GM13977 (cell line): Measurements from ENCODE around the gene BSG.
"Not testable (repeated sequence)": the region's sequence is repeated elsewhere in the genome, so short reads cannot be mapped to it uniquely, and the experiment has no call there.

Source experiments
- DNase-seq: peaks from one replicate; pipeline ENCODE4 v3.0.0; 2012; ENCODE audit warnings: low spot score
- in situ Hi-C: fragments of 300-500 bp; cut with MboI; formaldehyde crosslinking; loops from one replicate; pipeline ENCODE4 v1.12.0; 2022; ENCODE audit warnings: low sequenced_read_pairs, low pct_unique_long_range_greater_than_20kb, mixed read lengths, inconsistent platforms; ENCODE audit not compliant: unreplicated experiment
- TF ChIP-seq, protein P1 (sequence below): IDR thresholded peaks from 2 replicates; pipeline ENCODE4 v1.5.1; 2012; ENCODE audit warnings: mild to moderate bottlenecking, control low read depth; ENCODE audit not compliant: insufficient read depth; ENCODE audit errors: extremely low read depth, missing control alignments

Gene BSG

DNA sequence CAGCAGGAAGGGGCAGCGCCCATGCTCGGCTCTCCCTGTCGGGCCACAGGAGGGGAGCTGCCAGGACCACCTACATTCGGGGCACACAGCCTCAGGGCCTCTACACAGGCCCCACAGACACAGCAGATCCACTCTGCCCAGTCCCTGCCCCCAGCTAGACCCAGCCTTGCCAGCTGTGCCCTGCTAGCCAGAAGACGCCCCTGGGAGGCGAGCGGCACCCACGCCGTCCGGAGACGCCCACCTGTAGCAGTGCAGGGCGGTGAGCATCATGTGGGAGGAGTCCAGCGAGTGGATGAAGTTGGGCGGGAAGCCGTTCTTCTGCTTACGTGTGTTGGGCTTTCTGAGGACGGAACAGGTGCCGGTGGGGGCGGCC is 45.8 kb downstream of the BSG start:
- no peak for DNase-seq
- in situ Hi-C loops, result no loop called here
- TF ChIP-seq, protein P1, sequence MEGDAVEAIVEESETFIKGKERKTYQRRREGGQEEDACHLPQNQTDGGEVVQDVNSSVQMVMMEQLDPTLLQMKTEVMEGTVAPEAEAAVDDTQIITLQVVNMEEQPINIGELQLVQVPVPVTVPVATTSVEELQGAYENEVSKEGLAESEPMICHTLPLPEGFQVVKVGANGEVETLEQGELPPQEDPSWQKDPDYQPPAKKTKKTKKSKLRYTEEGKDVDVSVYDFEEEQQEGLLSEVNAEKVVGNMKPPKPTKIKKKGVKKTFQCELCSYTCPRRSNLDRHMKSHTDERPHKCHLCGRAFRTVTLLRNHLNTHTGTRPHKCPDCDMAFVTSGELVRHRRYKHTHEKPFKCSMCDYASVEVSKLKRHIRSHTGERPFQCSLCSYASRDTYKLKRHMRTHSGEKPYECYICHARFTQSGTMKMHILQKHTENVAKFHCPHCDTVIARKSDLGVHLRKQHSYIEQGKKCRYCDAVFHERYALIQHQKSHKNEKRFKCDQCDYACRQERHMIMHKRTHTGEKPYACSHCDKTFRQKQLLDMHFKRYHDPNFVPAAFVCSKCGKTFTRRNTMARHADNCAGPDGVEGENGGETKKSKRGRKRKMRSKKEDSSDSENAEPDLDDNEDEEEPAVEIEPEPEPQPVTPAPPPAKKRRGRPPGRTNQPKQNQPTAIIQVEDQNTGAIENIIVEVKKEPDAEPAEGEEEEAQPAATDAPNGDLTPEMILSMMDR, result no peak

DNA sequence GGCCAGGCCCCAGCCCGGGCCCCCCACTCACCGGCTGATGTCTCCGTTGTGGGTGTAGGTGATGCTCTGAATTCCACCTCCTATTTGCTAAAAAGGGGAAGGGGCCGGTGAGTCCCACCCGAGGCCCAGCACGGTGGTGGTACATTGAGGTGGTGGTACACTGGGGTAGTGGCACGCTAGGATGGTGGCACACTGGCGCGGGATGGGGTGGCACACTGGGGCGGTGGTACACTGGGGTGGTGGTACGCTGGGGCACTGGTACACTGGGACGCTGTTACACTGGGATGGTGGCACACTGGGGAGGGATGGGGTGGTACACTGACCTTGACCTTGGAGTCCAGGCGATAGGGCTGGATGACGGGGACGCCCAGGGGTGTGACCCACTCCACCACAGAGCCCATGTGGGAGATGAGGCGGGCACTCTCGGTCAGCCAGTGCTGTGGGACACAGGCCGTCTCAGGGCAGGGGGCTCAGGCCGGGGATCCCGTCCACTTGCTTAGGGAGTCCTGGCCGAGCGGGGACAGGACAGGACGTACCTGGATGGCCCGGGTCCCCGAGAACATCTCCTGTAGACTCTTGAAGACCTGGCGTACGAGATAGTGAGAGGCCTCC is 46.4 kb downstream of the BSG start:
- TF ChIP-seq, protein P1, result no peak
- in situ Hi-C loops, result no loop called here
- no peak for DNase-seq

DNA sequence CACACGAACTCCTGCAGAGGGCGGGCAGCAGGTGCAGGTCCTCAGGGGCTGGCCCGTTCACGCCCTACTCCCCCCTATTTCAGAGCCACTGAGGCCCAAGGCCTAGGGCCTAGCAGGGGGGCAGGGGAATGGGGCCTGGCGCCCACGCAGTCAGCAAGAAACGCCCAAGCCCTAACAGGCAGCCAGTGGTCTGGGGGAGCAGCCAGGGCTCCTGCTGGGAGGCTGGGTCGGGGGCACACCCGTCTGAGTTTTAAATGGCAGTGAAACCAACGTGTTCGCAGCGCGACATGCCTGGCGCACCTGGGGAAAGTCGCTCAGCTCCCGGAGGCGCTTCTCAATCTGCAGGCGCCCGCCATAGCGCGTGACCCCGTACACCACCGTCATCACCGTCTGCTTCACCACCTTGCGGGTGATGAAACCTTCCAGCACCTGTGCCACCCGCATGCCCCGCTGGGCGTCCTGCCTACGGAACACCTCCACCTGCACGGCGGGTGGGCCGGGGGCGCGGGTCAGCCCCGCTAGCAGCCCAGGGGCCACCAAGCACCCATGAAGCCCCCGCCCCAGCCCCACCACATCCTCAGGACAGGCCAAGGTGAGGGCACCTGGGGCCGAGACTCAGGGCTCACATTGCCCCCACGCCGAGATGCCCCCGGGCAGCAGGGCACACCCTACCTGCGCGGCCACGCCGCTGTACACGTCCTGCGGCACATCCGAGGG is 47.0 kb downstream of the BSG start:
- TF ChIP-seq, protein P1, result no peak
- DNase-seq, result no peak
- in situ Hi-C loops, result no loop called here

DNA sequence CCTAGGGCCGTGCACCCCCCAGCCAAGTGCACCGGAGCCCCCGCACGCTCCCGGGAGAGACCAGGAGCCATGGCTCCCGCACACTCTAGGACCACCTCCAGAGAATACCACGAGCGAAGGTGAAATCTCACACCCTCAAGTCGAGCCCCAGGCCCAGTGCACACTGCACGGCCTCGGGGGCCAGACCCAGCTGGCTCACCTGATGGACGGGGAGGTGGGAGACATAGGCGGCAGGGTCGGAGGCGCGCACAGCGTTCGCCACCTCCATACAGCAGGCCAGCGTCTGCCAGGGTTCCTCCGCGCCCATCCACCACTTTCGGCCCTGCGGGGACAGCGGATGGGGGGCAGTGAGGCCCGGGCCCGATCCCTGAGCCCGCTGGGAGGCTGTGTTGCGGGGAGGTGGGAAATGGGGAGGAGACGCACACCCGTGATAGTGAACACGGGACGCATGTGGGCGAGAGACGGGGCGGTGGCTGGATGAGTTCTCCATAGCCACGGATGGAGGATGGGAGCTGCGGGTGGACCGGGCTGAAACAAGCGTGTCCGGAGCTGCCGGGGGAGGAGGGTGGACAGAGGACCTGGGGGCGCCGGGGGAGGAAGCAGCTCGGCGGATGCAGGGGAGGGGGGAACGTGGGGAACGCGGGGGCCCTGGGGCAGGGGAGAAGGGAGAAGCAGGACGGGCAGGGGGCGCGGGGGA is 47.9 kb downstream of the BSG start:
- TF ChIP-seq, protein P1, result no peak
- no peak for DNase-seq
- in situ Hi-C loops, result no loop called here

DNA sequence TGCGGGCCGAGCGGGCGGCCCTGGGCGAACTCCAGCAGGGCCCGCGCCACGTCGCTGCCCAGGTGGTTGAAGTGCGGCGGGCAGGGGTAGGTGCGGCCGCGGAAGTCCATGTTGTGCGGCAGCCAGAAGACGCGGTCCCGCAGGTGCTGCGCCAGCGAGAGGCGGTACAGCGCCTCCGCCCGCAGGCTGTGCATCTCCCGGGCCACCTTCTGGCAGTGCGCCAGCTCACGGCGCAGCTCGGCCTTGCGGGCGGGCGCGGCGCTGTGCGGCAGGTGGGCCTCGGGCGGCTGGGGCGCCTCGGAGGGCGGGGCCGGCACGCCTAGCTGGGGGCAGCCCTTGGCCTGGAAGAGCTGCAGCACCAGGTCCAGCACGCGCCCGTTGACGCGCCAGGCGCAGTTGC is 48.8 kb downstream of the BSG start:
- DNase-seq, in situ Hi-C loops: not testable (repeated sequence)

DNA sequence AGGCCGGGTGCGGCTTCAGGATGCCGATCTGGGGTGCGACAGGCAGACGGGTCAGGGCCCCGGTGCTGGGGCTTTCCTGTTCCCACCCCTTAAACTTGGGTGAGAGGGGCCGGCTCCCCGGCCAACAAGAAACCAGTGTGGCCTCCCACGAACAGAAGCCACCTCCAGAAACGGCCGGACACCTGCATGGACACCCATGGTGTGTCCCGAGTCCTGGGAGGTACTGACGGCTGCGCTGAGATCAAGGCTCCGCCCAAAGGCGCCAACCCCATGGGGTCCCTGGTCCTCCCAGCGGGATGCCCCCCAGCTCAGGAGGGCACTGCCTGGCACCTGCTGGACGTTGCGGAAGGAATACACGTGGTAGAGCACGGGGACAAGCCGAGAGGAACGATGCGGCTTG is 49.4 kb downstream of the BSG start:
- in situ Hi-C loops, result no loop called here
- TF ChIP-seq, protein P1, result no peak

DNA sequence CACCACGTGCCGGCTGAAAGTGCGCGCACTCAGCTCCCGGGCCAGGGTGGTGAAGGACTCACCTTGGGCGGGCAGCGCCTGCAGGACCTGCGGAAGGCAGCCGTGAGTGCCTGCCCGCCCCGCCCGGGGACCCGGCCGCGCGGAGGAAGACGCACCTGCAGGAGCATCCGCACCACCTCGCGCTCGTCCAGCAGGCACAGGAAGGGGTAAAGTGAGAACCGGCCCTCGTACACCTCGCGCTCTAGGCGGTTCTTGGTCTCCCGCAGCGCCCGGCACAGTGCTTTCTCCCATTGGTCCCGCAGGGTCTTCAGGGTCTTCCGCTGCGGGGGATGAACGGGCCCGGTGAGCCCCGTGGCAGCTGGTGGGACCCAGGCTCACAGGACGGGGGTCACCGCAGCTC is 50.3 kb downstream of the BSG start:
- no peak for DNase-seq
- in situ Hi-C loops, result no loop called here

More for the DNA sequence above, 49.4 kb downstream of the BSG start:
- no peak for DNase-seq

More for the DNA sequence above, 50.3 kb downstream of the BSG start:
- TF ChIP-seq, protein P1, result no peak
